ENCODE results near the gene ODAD2. TPM values are rescaled to one million over a fixed set of nuclear protein-coding genes. Genes with fewer than 3 reads are reported as not detected.

Gene ODAD2
- total and polyA plus RNA-seq, 2 donors (not counting 3 experiments of a cell fraction or from before 2014, with no cell fraction given) = 1.1 to 4.4 TPM

DNA sequence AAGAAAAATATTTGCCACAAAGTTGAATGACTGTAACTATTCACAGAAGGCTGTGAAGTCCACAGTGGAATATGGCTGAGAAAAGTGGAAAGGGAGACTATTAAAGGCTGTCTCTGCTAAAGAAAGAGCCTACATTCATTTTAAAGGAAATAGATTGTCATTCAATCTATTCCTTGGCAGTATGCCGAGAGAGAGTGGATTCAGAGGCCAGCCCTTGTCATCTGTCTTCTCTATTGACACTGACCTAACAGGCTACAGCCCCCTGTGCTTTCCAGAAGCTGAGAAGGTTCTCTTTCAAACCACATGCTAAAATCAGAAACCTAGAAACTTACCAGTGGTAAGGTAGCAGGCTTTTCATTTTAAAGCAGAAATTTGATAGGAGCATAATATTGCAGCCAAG lies 12.1 kb downstream of the ODAD2 start:
- CTCF ChIA-PET = no interaction called here
- Histone ChIP-seq H3K9me1 (replicated peaks; ENCODE audit: control insufficient read depth, extremely low read depth, insufficient read depth, low read length) (no peaks in the 10 kb centered on the region), H3K4me3 (replicated peaks in 1 of 3; ENCODE audit: insufficient read depth in 1 of 3, low read depth in 1 of 3, low read length in 3 of 3) (no peak overlapping the region), H4K20me1 (replicated peaks; ENCODE audit: control insufficient read depth, extremely low read depth, insufficient read depth, low read length) (no peaks in the 10 kb centered on the region), H3K79me2 (ENCODE audit: control insufficient read depth, insufficient read depth, low read length) (no peaks in the 10 kb centered on the region), H2AFZ (ENCODE audit: low read depth, low read length) (no peak overlapping the region), H3K27me3 (ENCODE audit: control insufficient read depth in 2 of 2, insufficient read depth in 2 of 2, low read length in 2 of 2) (no peaks in the 10 kb centered on the region), H3K9me3 (replicated peaks; ENCODE audit: control insufficient read depth, insufficient read depth, low read length) (no peaks in the 10 kb centered on the region), H3K36me3 (ENCODE audit: control insufficient read depth in 2 of 2, extremely low read depth in 1 of 2, insufficient read depth in 2 of 2, low read length in 2 of 2) (no peaks in the 10 kb centered on the region), H3K9ac (replicated peaks; ENCODE audit: extremely low read depth, insufficient read depth, low read length) (no peak overlapping the region), H3K4me2 (ENCODE audit: insufficient read depth, low read length) (no peak overlapping the region), H3K4me1 (ENCODE audit: control insufficient read depth, extremely low read depth, insufficient read depth, low read length) (no peaks in the 10 kb centered on the region), H3K27ac (ENCODE audit: insufficient read depth, low read depth, low read length) (no peak overlapping the region)
- no peak for TF ChIP-seq MYC (IDR thresholded peaks at IDR 0.05; ENCODE audit: low read depth, low read length)
- no peak for TF ChIP-seq GATA2 (IDR thresholded peaks at IDR 0.05; ENCODE audit: insufficient read depth, insufficient read length, low read depth, low read length)
- dilution Hi-C loops (cut with MboI; ENCODE audit: extremely low pct_ligation_motif_present, low sequenced_read_pairs) (no loop called here), intact Hi-C loops (cut with micrococcal nuclease) (no loop called here)
- POLR2A ChIA-PET = no interaction called here
- BruUV-seq (replicated peaks) = no TSS peak
- FAIRE-seq (no peak), DNase-seq (ENCODE audit: low read depth, low spot score) (no peak)

DNA sequence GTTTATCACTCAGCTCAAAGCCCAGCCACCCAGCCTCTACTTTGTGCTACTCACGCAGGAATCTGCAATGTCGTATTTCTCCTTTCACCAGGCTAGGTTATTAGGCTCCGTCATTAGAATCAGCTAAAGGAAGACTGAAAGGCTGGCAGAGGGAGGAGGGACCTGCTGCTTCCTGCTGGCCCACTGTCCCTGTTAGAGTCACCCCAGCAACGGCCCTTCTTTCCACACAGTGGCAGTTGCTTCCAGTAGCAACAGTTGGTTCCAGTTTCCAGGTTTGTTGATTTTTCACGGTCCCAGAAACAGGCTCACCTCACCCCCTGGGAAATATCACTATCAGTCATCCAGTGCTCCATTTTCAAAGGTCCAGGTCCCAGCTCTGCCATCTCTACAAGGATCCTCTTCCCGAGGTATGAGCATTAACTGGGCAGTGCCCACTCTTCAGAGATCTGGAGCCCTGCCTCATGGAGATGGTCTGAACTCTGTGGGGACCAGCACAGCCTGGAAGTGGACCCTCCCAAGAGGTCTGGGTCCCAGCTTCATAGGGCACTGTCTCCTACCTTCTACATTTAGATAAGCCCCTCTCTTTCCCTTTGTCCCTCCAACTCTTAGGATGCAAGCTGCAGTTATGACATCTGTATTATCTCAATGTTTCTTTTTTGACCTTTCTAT lies 15.9 kb downstream of the ODAD2 start:
- H4K20me1 ChIP-seq (replicated peaks; ENCODE audit: control insufficient read depth, extremely low read depth, insufficient read depth, low read length) = no peaks in the 10 kb centered on the region
- no TSS peak for BruUV-seq (replicated peaks)
- ChIA-PET POLR2A (no interaction called here), CTCF (interaction anchor here (1.0 kb wide), 1 partner anchor 196 kb away, joined by 4 read pairs; no protein-coding TSS in a partner anchor)
- H3K9ac ChIP-seq (replicated peaks; ENCODE audit: extremely low read depth, insufficient read depth, low read length) = no peak overlapping the region
- intact Hi-C loops (cut with micrococcal nuclease) (no loop called here), dilution Hi-C loops (cut with MboI; ENCODE audit: extremely low pct_ligation_motif_present, low sequenced_read_pairs) (no loop called here)
- H3K4me2 ChIP-seq (ENCODE audit: insufficient read depth, low read length) = no peak overlapping the region
- H2AFZ ChIP-seq (ENCODE audit: low read depth, low read length) = no peak overlapping the region
- H3K27me3 ChIP-seq (ENCODE audit: control insufficient read depth in 2 of 2, insufficient read depth in 2 of 2, low read length in 2 of 2) = no peaks in the 10 kb centered on the region
- no peak overlapping the region for H3K27ac ChIP-seq (ENCODE audit: insufficient read depth, low read depth, low read length)
- DNase-seq (ENCODE audit: low read depth, low spot score) (no peak), FAIRE-seq (no peak)
- no peak overlapping the region for H3K4me3 ChIP-seq (replicated peaks in 1 of 3; ENCODE audit: insufficient read depth in 1 of 3, low read depth in 1 of 3, low read length in 3 of 3)
- no peaks in the 10 kb centered on the region for H3K9me1 ChIP-seq (replicated peaks; ENCODE audit: control insufficient read depth, extremely low read depth, insufficient read depth, low read length)
- no peaks in the 10 kb centered on the region for H3K9me3 ChIP-seq (replicated peaks; ENCODE audit: control insufficient read depth, insufficient read depth, low read length)
- TF ChIP-seq EZH2 (IDR thresholded peaks at IDR 0.05; ENCODE audit: borderline replicate concordance, low read depth, low read length, severe bottlenecking) (no peak), JUN (IDR thresholded peaks at IDR 0.05; ENCODE audit: borderline replicate concordance, insufficient read depth, insufficient read length, low read depth) (no peak), FOS (IDR thresholded peaks at IDR 0.05; ENCODE audit: borderline replicate concordance, insufficient read depth, low read length) (no peak), POLR2A (IDR thresholded peaks at IDR 0.05; ENCODE audit: low read depth, low read length) (no peak), POLR2AphosphoS5 (IDR thresholded peaks at IDR 0.05; ENCODE audit: insufficient read depth, low read depth, low read length) (no peak), MYC (IDR thresholded peaks at IDR 0.05; ENCODE audit: low read depth, low read length) (no peak), MAX (IDR thresholded peaks at IDR 0.05; ENCODE audit: insufficient read depth, insufficient read length) (no peak), GATA2 (IDR thresholded peaks at IDR 0.05; ENCODE audit: insufficient read depth, insufficient read length, low read depth, low read length) (no peak), CTCF (IDR thresholded peaks at IDR 0.05; ENCODE audit: extremely low read depth in 1 of 2, insufficient read depth in 1 of 2, low read depth in 1 of 2, low read length in 2 of 2) (no peak)
- no peaks in the 10 kb centered on the region for H3K79me2 ChIP-seq (ENCODE audit: control insufficient read depth, insufficient read depth, low read length)
- H3K4me1 ChIP-seq (ENCODE audit: control insufficient read depth, extremely low read depth, insufficient read depth, low read length) = no peaks in the 10 kb centered on the region
- no peaks in the 10 kb centered on the region for H3K36me3 ChIP-seq (ENCODE audit: control insufficient read depth in 2 of 2, extremely low read depth in 1 of 2, insufficient read depth in 2 of 2, low read length in 2 of 2)
